ENCODE results near the gene BORCS6.

Gene BORCS6

GRCh38 chr17:8173056-8173870 is 16.7 kb downstream of the BORCS6 start:
- DNase-seq (ENCODE audit: low spot score): peak; percentile 99

GRCh38 chr17:8170186-8170585 is 19.8 kb downstream of the BORCS6 start:
- DNase-seq (ENCODE audit: low spot score): peak; percentile 44

GRCh38 chr17:8167526-8167925 is 22.5 kb downstream of the BORCS6 start:
- no peak for DNase-seq (ENCODE audit: low spot score)

- DNase-seq (ENCODE audit: low spot score): no peak
Measured at GRCh38 chr17:8166731-8167130, 23.2 kb downstream of the BORCS6 start.

- DNase-seq (ENCODE audit: low spot score): no peak
Measured at GRCh38 chr17:8164815-8165131, 25.2 kb downstream of the BORCS6 start.

- DNase-seq (ENCODE audit: low spot score): peak; percentile 73
Measured at GRCh38 chr17:8163978-8164814, 25.8 kb downstream of the BORCS6 start.

- peak; percentile 57 for DNase-seq (ENCODE audit: low spot score)
Measured at GRCh38 chr17:8162997-8163977, 26.7 kb downstream of the BORCS6 start.

GRCh38 chr17:8162233-8162996 is 27.6 kb downstream of the BORCS6 start, which contains the start of gene VAMP2:
VAMP2 (minus strand) TSS chr17:8162948; CDS start chr17:8162879, 69 bp downstream.
- peak; percentile 58 for DNase-seq (ENCODE audit: low spot score)

- no peak for DNase-seq (ENCODE audit: low spot score)
Measured at GRCh38 chr17:8161289-8162232, 28.4 kb downstream of the BORCS6 start.

GRCh38 chr17:8160741-8161221 is 29.2 kb downstream of the BORCS6 start:
- DNase-seq (ENCODE audit: low spot score): no peak

- no peak for DNase-seq (ENCODE audit: low spot score)
Measured at GRCh38 chr17:8160224-8160577, 29.8 kb downstream of the BORCS6 start.

- no peak for DNase-seq (ENCODE audit: low spot score)
Measured at GRCh38 chr17:8159459-8160223, 30.3 kb downstream of the BORCS6 start.

GRCh38 chr17:8159032-8159400 is 31.0 kb downstream of the BORCS6 start:
- DNase-seq (ENCODE audit: low spot score): no peak

- peak; percentile 93 for DNase-seq (ENCODE audit: low spot score)
Measured at GRCh38 chr17:8158267-8159031, 31.5 kb downstream of the BORCS6 start.

GRCh38 chr17:8156246-8156992 is 33.6 kb downstream of the BORCS6 start:
- DNase-seq (ENCODE audit: low spot score): peak; percentile 100

- DNase-seq (ENCODE audit: low spot score): no peak
Measured at GRCh38 chr17:8155996-8156245, 34.1 kb downstream of the BORCS6 start.

GRCh38 chr17:8155231-8155995 is 34.6 kb downstream of the BORCS6 start:
- no peak for DNase-seq (ENCODE audit: low spot score)
